Caco-2 (cell line): Measurements from ENCODE around the gene TRIO. TPM values are rescaled to one million over a fixed set of nuclear protein-coding genes. Genes with fewer than 3 reads are reported as not detected.

Experiments used
- BruUV-seq: library from RNA; stranded (reverse); fragments of 400-500 nt; replicated peaks from 2 replicates; lab custom pipeline; 2021; lab: Mats Ljungman, UMichigan
- CTCF ChIA-PET: fragments of 300-600 bp; sonication (Branson Sonifier 250); formaldehyde crosslinking; loops from one replicate; lab custom pipeline; 2022; ENCODE audit warnings: antibody characterized with exemption; lab: Charles Lee
- POLR2A ChIA-PET: fragments of 300-600 bp; sonication (Branson Sonifier 250); formaldehyde crosslinking; loops from one replicate; lab custom pipeline; 2022; ENCODE audit warnings: antibody characterized with exemption; lab: Charles Lee
- DNase-seq, 2 experiments: peaks; one replicate each; pipeline versions ENCODE4 v3.0.0 to v3.0.0-alpha.2; 2020 to 2022
- H3K27me3 ChIP-seq: replicated peaks from 2 replicates; pipeline ENCODE4 v1.6.0; 2011; ENCODE audit warnings: low read length; ENCODE audit not compliant: control insufficient read depth, insufficient read depth
- H3K36me3 ChIP-seq: 2 replicates; pipeline ENCODE4 v1.5.1; 2011; ENCODE audit warnings: low read length; ENCODE audit not compliant: control insufficient read depth, insufficient read depth
- H3K4me1 ChIP-seq: fragments of 250-450 bp; sonication (Bioruptor Pico); 2 replicates; pipeline ENCODE4 v1.5.1; 2020; ENCODE audit warnings: mild to moderate bottlenecking
- H3K4me3 ChIP-seq: 2 replicates; pipeline ENCODE4 v1.5.1; 2011; ENCODE audit warnings: low read depth, mild to moderate bottlenecking, control low read depth, low read length
- H3K9me3 ChIP-seq: fragments of 250-450 bp; sonication (Bioruptor Pico); 2 replicates; pipeline ENCODE4 v1.5.1; 2020; ENCODE audit warnings: mild to moderate bottlenecking, moderate library complexity
- H3K27ac Mint-ChIP-seq: one replicate; pipeline ENCODE4 v1.8.0; 2022; ENCODE audit warnings: mixed read lengths; ENCODE audit not compliant: unreplicated experiment
- H3K27me3 Mint-ChIP-seq: one replicate; pipeline ENCODE4 v1.8.0; 2022; ENCODE audit warnings: mixed read lengths; ENCODE audit not compliant: insufficient read depth, unreplicated experiment
- H3K36me3 Mint-ChIP-seq: one replicate; pipeline ENCODE4 v1.8.0; 2022; ENCODE audit warnings: mild to moderate bottlenecking, mixed read lengths; ENCODE audit not compliant: insufficient read depth, unreplicated experiment
- H3K4me1 Mint-ChIP-seq: one replicate; pipeline ENCODE4 v1.8.0; 2022; ENCODE audit warnings: low read depth, mixed read lengths; ENCODE audit not compliant: unreplicated experiment
- H3K4me3 Mint-ChIP-seq: one replicate; pipeline ENCODE4 v1.8.0; 2022; ENCODE audit warnings: mild to moderate bottlenecking, moderate library complexity, mixed read lengths; ENCODE audit not compliant: unreplicated experiment
- H3K9me3 Mint-ChIP-seq: one replicate; pipeline ENCODE4 v1.8.0; 2022; ENCODE audit warnings: mixed read lengths; ENCODE audit not compliant: unreplicated experiment
- CTCF ChIP-seq, 2 experiments: fragments of 200-600 bp in 1 of 2; IDR thresholded peaks; 1 replicate in 1 of 2; 2 replicates in 1 of 2; pipeline versions ENCODE4 v1.5.1 to v1.8.0; 2011 to 2022; ENCODE audit warnings: antibody characterized with exemption in 1 of 2, control low read depth in 1 of 2, inconsistent platforms in 1 of 2, low read depth in 1 of 2, low read length in 1 of 2, mild to moderate bottlenecking in 1 of 2, moderate library complexity in 1 of 2; ENCODE audit not compliant: insufficient read depth in 1 of 2, severe bottlenecking in 1 of 2, unreplicated experiment in 1 of 2
- intact Hi-C: fragments of 100-400 bp; cut with micrococcal nuclease; formaldehyde crosslinking; loops from one replicate; pipeline ENCODE4 v1.10.0; 2022; ENCODE audit not compliant: unreplicated experiment
- total RNA-seq: library from RNA; stranded (reverse); gene quantifications from 2 replicates; pipeline ENCODE4 v1.2.3, GENCODE V29; 2022

TRIO gene
- total RNA-seq, 1 experiment from 2014 or later: 92.0 TPM

- H3K9me3 ChIP-seq: no peaks in the 10 kb centered on the region
- ChIA-PET CTCF (no interaction called here), POLR2A (no interaction called here)
- Mint-ChIP-seq H3K27me3 (no peaks in the 10 kb centered on the region), H3K27ac (no peak overlapping the region), H3K4me3 (no peak overlapping the region), H3K4me1 (peaks cover 10% of the 10 kb centered on the region), H3K9me3 (peaks cover 13% of the 10 kb centered on the region), H3K36me3 (peaks cover 50% of the 10 kb centered on the region)
- no TSS peak for BruUV-seq
- no peaks in the 10 kb centered on the region; the same call in 1 of the 2 replicates for H3K36me3 ChIP-seq
- H3K27me3 ChIP-seq: no peaks in the 10 kb centered on the region
- H3K4me3 ChIP-seq: no peak overlapping the region
- TF ChIP-seq CTCF (IDR thresholded peaks at IDR 0.05; ENCODE audit: insufficient read depth in 1 of 2, low read depth in 1 of 2, low read length in 1 of 2, severe bottlenecking in 1 of 2, unreplicated experiment in 1 of 2): no peak
- DNase-seq: no peak
- intact Hi-C loops: no loop called here
- H3K4me1 ChIP-seq: no peaks in the 10 kb centered on the region
Measured at GRCh38 chr5:14309878-14310531, 166.9 kb downstream of the TRIO start.

- CTCF ChIA-PET: no interaction called here
- no peaks in the 10 kb centered on the region for H3K9me3 ChIP-seq
Measured at GRCh38 chr5:14310901-14311300, 167.8 kb downstream of the TRIO start.

GRCh38 chr5:14313986-14314690, 171.0 kb downstream of the TRIO start:
- no TSS peak for BruUV-seq
- CTCF ChIA-PET: no interaction called here
- Mint-ChIP-seq H3K9me3 (no peaks in the 10 kb centered on the region), H3K4me3 (no peak overlapping the region), H3K36me3 (peaks cover 62% of the 10 kb centered on the region), H3K27me3 (no peaks in the 10 kb centered on the region), H3K4me1 (peaks cover 9% of the 10 kb centered on the region), H3K27ac (no peak overlapping the region)
- Histone ChIP-seq H3K4me1 (no peaks in the 10 kb centered on the region), H3K27me3 (no peaks in the 10 kb centered on the region), H3K4me3 (no peak overlapping the region), H3K9me3 (no peaks in the 10 kb centered on the region), H3K36me3 (peaks cover 3% of the 10 kb centered on the region)
- POLR2A ChIA-PET: no interaction called here
- intact Hi-C loops: no loop called here
- no peak for TF ChIP-seq CTCF (IDR thresholded peaks at IDR 0.05; ENCODE audit: insufficient read depth in 1 of 2, low read depth in 1 of 2, low read length in 1 of 2, severe bottlenecking in 1 of 2, unreplicated experiment in 1 of 2)
- DNase-seq: no peak

More at GRCh38 chr5:14310901-14311300, 167.8 kb downstream of the TRIO start:
- Mint-ChIP-seq H3K9me3 (peaks cover 13% of the 10 kb centered on the region), H3K4me3 (no peak overlapping the region), H3K4me1 (peaks cover 10% of the 10 kb centered on the region), H3K27ac (no peak overlapping the region), H3K36me3 (peaks cover 50% of the 10 kb centered on the region), H3K27me3 (no peaks in the 10 kb centered on the region)
- Histone ChIP-seq H3K27me3 (no peaks in the 10 kb centered on the region), H3K36me3 (no peaks in the 10 kb centered on the region; the same call in 1 of the 2 replicates), H3K4me1 (no peaks in the 10 kb centered on the region), H3K4me3 (no peak overlapping the region)
- POLR2A ChIA-PET: no interaction called here
- DNase-seq: no peak
- BruUV-seq: no TSS peak
- TF ChIP-seq CTCF (IDR thresholded peaks at IDR 0.05; ENCODE audit: insufficient read depth in 1 of 2, low read depth in 1 of 2, low read length in 1 of 2, severe bottlenecking in 1 of 2, unreplicated experiment in 1 of 2): no peak
- intact Hi-C loops: no loop called here
